GM19351 (cell line): ENCODE data around the gene ITPR1.

Experiments used
- ATAC-seq: cut with Tn5 transposase; IDR thresholded peaks from one replicate; pipeline ENCODE4 v1.9.1; 2021; ENCODE audit warnings: mild to moderate bottlenecking, moderate library complexity; ENCODE audit not compliant: unreplicated experiment

The ITPR1 gene

DNA sequence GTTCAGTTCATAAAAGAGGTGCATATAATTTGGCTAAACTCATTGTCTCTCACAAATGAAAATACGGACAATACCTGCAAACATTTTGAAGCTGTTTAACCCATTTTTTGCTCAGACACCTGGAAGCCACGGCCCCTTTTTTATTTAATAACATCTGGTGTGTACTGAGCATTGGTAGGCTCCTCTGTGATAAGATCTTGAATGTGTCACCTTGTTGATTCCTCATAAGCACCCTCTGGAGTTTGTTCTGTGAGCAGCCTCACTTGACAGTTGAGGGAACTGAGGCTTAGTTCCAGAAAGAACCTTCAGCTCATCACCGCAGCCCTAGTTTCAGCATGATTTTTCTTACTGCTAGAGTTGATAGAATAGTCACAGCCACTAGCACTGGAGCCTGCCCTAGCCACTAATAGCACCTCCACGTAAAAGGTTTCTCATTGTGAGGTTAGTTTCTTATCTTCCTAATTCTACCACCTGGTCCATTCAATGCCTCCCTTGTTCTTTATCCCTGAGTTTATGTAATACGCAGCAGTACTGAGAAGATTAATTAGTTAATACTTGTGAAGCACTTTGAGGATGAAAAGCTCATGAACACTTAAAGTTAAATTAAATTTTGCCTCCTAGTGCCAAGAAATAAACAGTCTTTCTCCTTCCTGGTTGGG, 71.9 kb downstream of the ITPR1 start:
- no peak for ATAC-seq

DNA sequence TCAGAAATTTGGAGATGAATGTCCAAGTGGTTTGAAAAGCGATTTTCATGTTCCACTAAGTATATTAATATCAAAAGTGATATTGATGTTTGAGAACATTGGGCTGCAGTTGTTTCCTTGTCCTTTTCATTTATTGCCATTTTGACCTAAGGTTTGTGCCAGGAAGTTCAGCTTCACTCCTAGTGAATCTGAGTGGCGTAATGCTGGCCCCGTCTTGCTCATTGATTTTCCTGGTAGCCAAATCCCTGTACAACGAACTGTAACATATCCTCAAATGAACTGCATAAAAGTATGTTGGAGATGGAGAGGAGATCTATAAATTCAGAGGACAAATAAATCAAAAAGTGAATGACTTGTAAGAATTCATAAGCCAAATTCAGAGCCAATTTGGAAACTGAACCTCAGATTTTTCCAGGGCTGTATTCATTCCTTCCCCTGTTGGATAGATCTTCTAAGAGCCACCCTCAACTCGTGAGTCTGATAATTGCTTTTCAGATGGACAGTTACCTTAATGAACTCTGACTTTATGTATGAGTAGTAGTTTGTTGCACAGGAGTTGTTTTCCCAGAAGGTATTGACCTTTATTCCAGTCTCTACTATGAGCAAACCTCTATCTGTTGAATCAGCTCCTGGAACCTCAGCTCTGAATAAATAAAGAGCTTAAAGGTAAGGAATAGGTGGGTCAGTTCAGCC, 72.8 kb downstream of the ITPR1 start:
- no peak for ATAC-seq

DNA sequence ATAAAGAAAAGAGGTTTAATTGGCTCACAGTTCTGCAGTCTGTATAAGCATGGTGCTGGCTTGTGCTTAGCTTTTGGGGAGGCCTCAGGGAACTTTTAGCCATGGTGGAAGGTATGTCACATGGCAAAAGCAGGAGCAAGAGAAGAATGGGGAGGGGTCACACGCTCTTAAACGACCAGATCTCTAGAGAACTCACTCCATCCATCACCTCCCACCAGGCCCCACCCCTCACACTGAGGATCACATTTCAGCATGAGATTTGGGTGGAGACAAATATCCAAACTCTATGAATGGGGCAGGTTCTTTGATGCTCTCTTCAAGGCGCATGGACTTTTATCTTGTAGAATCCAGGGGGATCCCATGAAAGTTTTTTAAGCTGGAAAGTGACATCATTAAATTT, 75.7 kb downstream of the ITPR1 start:
- no peak for ATAC-seq

DNA sequence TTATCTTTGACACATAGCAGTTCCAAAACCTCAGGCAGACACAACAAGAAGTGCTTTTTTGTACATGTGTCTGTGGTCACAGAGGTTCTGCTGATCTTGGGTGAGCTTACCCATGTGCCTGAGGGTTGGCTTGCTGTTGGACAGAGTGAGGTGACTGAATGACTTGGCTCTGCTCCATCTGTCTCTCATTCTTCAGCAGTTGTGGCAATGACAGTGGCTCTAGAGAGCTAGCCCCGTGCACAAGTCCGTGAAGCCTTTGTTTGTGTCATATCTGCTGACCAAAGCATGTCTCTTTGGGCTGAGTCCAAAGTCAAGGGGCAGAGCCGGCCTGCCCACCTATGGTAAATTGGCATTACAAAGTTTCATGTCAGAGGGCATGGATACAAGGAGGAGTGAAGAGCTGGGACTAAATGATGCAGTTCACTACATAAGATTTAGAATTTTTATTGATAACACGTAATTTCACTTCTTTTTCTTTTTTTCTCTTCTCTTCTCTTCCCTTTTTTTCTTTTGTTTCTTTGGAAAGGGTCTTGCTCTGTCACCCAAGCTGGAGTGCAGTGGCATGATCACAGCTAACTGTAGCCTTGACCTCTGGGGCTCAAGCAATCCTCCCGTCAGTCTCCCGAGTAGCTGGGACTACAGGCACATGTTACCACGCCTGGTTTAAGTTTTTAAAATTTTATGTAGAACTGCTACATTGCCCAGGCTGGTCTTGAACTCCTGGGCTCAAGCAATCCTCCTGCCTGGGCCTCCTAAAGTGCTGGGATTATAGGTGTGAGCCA, 77.9 kb downstream of the ITPR1 start:
- ATAC-seq: peak; percentile 57

DNA sequence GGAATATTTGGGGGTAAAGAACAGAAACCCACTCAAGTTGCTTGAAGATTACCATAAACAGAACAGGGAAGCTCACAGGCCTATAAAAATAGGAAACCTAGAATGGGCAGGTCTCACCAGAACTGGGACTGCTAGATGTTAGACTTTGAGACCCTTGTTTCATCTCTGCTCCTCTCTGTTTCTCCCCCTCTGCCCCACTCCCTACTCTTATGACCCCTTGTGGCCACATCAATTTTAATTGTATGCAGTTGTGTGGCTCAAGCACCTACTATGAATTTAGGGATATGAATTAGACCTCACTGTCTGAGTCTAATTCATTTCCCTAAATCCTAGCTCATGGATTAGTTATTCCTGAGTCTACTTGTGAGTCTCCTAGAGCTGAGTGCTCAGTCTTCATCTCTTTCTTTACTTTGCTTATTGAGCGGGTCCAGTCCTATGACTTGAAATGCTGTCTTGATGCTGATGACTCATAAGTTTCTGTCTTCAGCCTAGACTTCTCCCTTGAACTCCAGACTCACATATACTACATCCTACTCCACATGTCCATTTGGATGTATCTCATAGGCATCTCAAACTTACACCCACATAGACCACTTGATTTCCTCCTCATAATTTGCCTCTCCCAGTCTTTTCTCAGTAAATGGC, 78.7 kb downstream of the ITPR1 start:
- peak; percentile 57 for ATAC-seq

DNA sequence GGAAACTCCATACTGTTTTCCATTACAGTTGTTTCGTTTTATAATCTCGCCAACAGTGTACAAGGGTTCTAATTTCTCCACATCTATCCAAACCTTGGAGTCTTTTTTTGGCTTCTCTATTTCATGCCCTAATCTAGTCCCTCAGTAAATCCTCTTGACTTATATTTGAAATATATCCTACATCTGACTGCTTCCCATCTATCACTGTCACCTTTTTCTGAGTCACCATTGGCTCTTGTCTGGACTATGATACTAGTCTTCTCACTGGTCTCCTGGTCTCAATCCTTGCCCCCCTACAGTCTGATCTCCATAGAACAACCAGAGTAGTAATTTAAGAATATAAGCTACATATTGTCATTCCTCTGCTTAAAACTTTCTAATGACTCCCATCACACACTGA, 80.0 kb downstream of the ITPR1 start:
- ATAC-seq: no peak

DNA sequence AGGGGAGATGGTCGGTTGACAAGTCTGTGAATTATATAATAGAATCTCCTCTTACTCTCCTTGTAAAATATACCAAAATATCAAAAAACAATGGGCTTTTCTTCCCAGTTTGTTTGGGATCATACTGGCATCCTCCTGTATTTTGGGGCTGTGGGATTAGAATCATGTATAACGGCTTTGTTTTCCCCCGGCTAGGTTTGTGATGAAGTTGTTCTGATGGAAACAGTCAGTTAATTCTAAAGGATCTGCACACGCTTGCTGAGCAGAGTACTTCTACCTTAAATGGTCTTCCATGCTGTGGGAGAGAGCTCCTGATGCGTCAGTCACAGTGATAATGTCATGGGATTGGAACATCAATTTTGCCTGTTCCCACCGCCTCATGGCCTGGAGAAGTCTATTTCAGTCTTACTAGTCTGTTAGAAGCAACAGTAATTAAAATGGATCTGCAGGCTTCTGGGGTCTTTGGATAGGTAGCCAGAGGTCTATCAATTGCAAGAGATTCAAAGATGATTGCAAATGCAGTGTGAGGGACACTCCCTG, 81.3 kb downstream of the ITPR1 start:
- ATAC-seq: no peak

DNA sequence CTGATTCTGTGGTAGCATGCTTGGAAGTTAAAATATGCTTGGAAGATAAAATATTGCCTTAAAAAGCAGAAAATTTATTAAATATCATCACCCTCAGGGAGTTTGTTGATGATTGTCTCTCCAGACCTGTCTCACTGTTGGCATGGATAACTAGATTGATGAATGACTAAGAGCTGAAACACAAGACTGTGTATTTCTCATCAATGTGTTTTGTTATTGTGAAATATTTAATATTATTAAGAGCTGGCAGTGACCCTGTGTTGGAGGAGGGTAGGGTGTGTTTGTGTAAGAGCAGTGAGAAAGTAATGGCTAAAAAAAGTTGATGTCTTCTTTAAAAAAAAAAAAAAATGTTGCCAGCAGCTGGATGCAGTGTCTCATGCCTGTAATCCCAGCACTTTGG, 82.2 kb downstream of the ITPR1 start:
- ATAC-seq: no peak

DNA sequence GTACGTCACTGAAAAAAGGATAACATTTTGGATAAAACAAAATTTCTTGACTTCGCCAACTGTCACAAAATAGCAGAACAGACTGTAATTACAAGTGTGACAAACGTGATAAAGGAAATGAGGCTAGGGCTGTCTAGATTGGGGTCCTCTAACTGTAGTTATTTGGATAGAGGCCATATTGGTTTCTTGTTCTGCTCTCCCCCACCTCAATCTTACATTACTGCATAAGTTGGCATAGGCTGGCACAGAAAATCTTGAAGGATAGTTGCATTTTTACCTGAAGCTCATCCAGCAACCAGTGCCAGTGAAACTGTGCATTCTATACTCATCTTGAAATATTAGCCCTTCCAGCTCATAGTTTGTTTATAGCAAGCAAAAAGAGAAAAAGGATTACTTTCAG, 84.6 kb downstream of the ITPR1 start:
- ATAC-seq: no peak

DNA sequence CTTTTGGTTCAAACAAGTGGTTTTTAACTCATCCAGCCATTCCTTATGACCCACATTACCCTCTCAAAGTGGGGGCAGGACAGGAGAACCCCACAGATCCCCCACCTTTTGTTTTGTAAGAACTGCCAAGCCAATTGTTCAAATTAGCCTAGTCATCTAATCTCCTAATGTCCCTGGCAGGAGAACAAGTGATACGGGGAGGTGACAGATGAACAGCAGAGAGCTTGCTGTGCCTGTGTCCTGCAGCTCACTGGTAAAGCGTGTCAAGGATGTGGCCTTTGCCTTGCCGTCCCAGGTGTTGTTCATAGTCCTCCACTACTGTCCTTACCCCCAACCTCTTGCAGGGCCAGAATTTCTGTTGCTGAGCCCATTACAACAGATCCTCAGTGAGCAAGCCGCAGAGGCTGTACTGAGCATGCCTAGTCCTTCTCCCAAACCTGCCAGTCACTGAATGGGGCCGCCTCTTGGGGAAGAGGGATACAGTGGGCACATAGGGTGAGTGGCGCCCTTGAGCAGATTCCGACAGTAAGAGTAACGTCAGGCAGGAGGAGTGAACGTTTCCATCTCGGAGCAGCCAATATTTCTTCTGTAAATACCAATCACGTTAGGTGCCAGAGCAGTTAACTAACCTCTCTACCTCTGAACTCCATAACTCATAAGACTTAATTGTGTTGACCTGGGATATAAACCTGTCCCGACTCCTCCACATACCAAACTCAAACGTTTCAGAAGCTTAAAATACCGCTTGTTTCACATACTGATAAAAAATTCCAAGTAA, 87.4 kb downstream of the ITPR1 start:
- ATAC-seq: no peak

DNA sequence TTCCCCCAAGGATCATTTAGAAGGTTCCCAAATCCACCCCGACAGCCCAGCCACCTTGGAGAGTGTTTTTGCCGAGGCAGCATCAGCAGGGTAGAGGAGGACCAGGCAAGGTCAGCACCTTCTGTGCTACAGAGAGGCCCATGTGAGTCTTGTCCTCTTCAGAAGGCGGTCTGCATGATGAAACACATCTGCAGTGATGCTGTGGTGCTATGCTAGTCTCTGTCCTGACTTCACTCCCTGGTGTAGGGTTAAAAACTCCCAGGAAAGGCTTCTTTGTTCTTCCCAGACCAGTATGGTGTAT, 87.9 kb downstream of the ITPR1 start:
- ATAC-seq: no peak

DNA sequence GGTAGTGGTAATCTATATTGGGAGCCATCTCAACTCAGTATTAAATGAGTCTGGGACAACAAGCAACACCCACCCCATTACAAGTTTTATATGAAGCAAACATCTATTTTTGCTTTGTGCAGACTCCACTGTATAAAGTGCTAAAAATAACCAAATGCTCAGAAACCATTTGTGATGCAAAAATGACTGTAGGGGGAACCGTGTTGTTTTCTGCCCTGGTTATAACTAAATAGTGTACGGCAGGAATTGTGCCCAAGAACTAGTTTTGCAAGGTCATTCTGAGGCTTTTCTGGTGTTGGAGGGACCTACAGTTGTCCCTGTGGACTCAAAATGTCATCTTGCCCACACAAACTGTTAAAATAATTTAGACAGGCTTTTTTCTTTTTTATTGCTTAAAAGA, 88.3 kb downstream of the ITPR1 start:
- no peak for ATAC-seq

DNA sequence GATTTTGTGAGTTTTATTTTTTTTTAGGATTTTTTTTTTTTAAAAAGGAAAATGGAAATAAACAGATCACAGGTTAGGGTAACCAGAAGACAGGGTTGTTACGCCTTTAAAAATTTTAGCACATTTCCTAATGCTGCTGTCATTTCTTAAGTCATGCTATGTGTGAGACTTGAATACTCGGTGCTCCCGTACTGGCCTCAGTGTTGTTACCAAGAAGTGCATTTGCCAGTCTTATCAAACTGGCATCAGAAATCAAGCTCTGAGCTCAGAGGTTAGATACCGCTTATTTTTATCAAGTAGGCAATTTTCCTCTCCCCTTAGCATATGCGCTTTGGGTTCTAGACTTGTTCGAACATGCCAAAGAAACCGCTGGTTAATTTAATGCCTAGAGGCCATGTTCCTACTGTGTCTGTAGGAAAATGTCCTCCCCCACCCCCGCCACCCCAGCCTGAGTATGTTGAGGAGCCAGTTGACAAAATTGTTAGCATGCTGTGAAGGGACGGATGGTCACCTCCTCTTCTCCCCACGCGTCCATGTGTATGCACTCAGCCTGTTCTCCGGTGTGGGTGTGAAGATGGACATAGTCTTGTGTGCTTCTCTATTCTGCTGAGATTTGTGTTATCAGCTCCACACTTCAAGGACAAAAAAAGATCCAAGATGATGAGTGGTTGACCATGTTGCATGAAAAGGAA, 88.9 kb downstream of the ITPR1 start:
- ATAC-seq: no peak

DNA sequence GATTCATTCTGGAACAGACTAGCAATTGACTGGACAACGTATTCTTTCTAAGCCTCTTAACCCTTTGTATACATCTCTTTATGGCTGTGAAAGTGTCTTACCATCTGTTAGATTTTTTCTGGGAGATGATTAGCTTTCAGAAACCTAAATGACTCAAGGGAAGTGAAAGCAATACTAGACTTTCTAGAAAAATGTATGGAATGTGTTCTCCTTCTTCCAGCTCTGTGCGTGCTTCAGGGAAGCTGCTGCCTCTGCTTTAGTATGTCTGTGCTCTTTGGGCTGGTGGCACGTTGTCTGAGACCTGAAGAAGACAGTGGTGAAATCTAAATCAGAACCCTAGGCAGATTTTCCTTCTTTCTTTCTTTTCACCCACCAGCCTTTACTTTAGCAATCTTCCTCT, 89.5 kb downstream of the ITPR1 start:
- ATAC-seq: no peak

DNA sequence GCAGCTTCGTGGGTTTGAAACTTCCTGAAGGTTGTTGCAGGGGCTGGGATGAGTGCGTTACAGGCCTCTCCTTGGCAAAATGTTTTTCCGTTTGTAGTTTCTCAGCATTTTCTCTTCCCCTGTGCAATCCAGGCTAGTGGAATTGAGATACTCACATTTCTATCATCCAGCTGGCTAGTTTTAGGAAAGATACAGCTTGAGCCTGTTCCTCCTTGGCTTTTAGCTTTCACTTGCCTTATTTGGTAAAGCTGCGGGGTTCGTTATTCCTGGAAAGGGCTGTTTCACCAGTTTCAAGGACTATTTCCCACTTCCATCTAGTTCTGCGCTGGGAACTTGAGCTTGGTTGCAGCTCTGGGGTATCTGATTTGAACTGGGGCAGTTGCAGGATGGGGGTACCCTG, 90.3 kb downstream of the ITPR1 start:
- ATAC-seq: no peak

DNA sequence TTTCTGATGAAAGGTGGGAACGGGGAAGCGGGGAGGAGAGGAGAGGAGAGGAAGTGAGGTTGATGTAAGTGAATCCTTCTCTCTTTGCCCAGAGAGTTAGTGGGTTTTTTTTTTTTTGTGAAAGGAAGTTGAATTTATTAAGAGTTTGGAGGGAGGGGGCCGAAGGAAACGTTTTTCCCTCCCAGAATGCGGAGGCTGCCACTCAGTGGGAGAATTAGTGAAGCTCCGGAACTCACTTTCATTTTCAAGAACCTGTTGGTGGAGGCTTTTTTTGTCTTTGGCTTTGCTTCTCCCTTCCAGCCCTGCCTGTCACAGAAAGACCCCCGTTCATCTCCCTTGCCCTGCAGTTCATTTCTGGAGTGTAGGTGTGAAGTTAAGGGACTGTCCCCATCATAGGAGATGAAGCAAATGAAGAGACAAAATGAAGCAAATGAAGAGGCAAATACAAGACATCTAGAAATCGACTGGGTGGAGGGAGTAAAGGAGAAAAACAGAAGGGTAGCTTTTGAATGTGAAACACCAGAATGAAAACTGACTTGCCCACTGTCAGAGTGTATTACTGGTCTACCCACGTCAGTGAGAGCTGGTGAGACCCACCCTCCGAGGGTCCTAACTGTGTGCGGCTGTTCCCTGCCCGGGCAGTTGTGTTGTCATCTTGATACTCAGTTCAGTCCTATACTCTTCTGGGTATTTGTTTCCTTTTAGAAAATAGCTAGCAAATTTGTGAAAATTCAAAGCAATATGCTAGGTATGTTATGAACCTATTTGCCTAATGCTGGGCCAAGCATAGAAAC, 91.5 kb downstream of the ITPR1 start:
- ATAC-seq: peak; percentile 37

DNA sequence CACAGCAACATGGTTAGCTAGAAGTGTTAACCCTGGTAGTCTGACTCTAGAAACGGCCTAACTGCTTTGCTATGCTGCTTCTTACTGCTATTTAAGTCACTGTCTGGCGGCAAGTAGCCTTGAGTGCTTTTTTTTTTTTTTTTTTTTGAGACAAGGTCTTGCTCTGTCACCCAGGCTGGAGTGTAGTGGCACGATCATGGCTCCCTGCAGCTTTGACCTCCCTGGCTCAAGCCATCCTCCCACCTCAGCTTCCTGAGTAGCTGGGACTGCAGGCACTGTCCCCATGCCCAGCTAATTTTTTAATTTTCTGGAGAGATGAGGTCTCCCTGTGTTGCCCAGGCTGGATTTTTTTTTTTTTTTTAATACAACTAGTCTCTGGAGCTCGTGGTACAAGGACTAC, 93.2 kb downstream of the ITPR1 start:
- ATAC-seq: no peak

DNA sequence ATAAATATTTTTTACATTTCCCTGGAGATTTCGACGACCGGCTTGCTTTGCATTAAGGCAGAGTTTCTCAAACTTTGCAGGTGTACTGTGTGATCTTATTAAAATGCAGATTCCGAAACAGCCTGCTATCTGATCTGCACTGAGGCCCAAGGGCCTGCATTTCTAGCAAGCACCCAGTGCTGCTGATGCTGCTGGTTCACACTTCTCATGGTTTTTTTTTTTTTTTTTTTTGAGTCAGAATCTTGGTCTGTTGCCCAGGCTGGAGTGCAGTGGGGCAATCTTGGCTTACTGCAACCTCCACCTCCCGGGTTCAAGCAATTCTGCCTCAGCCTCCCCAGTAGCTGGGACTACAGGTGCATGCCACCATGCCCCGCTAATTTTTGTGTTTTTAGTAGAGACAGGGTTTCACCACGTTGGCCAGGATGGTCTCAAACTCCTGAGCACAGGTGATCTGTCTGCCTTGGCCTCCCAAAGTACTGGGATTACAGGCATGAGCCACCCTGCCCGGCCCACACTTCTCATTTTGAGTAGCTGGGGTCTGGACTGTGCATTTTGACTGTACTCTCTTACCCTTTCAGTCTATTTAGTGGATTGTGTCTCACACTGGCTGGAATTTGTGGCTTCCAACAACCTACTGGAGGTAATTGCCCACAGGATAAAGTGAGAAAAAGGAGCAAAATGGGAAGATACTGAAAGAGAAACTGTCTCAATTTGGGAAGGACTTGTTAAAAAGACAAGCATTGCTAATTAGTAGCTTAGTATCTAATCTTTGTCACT, 94.1 kb downstream of the ITPR1 start:
- no peak for ATAC-seq

DNA sequence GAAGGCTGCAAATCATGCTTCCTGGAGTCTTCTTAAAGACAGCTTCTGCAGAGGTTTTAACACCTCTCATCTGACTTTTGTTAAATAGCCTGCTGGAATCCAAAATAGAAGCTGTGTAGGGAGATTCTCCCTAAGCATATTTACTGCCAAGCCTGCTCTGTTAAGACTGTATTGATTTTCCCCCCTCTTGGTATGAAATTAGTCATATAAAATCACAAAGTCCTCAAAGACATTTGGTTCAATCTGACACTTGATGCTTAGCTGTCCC, 94.6 kb downstream of the ITPR1 start:
- peak; percentile 4 for ATAC-seq
